Panc1 (cell line): Measurements from ENCODE around the gene ANKRD30A. TPM values are rescaled to one million over a fixed set of nuclear protein-coding genes. Genes with fewer than 3 reads are reported as not detected.

ENCODE experiments used
- ATAC-seq: fragments of 200-7000 bp; cut with Tn5 transposase; 2 replicates; pipeline ENCODE4 v1.9.1; 2020; ENCODE audit warnings: mild to moderate bottlenecking, moderate library complexity
- BruUV-seq: library from RNA; stranded (reverse); fragments of 400-500 nt; replicated peaks from 2 replicates; lab custom pipeline; 2021; lab: Mats Ljungman, UMichigan
- CTCF ChIA-PET: fragments of 300-600 bp; sonication (Branson Sonifier 250); formaldehyde crosslinking; loops from one replicate; lab custom pipeline; 2022; ENCODE audit warnings: antibody characterized with exemption; lab: Charles Lee
- POLR2A ChIA-PET: fragments of 300-600 bp; sonication (Branson Sonifier 250); formaldehyde crosslinking; loops from one replicate; lab custom pipeline; 2022; ENCODE audit warnings: antibody characterized with exemption; lab: Charles Lee
- DNase-seq: peaks from one replicate; pipeline ENCODE4 v3.0.0-alpha.2; 2010; ENCODE audit warnings: low read depth, low spot score
- H3K27ac ChIP-seq: 2 replicates; pipeline ENCODE4 v1.5.1; 2011; ENCODE audit warnings: mild to moderate bottlenecking, low read length, inconsistent platforms
- H3K27me3 ChIP-seq: fragments of 200-500 bp; sonication (Bioruptor generic); 2 replicates; pipeline ENCODE4 v1.6.0; 2014; ENCODE audit warnings: low read length, inconsistent platforms; ENCODE audit not compliant: control insufficient read depth, insufficient read depth
- H3K36me3 ChIP-seq: fragments of 200-500 bp; sonication (Bioruptor generic); 2 replicates; pipeline ENCODE4 v1.5.1; 2014; ENCODE audit warnings: inconsistent platforms, mild to moderate bottlenecking, low read length, moderate library complexity; ENCODE audit not compliant: control insufficient read depth, insufficient read depth
- H3K4me1 ChIP-seq: 2 replicates; pipeline ENCODE4 v1.5.1; 2011; ENCODE audit warnings: inconsistent platforms, mild to moderate bottlenecking, low read length, moderate library complexity; ENCODE audit not compliant: control insufficient read depth, insufficient read depth
- H3K4me3 ChIP-seq, 2 experiments: 2 replicates each; pipeline ENCODE4 v1.5.1; 2011 to 2012; ENCODE audit warnings: low read depth in 2 of 2, low read length in 2 of 2, mild to moderate bottlenecking in 2 of 2, inconsistent platforms in 1 of 2, moderate library complexity in 1 of 2
- H3K9me3 ChIP-seq: fragments of 200-500 bp; sonication (Bioruptor generic); 2 replicates; pipeline ENCODE4 v1.5.1; 2014; ENCODE audit warnings: low read depth, mild to moderate bottlenecking, inconsistent platforms, low read length, moderate library complexity; ENCODE audit not compliant: control insufficient read depth, insufficient read depth
- POLR2AphosphoS5 ChIP-seq: IDR thresholded peaks from 2 replicates; pipeline ENCODE4 v1.6.1; 2012; ENCODE audit warnings: mild to moderate bottlenecking, low read depth, low read length, moderate library complexity
- SIN3A ChIP-seq: IDR thresholded peaks from 2 replicates; pipeline ENCODE4 v1.6.1; 2012; ENCODE audit warnings: low read depth, mild to moderate bottlenecking, low read length, moderate library complexity, borderline replicate concordance; ENCODE audit not compliant: insufficient read depth
- TCF7L2 ChIP-seq: IDR thresholded peaks from 2 replicates; pipeline ENCODE4 v1.6.1; 2011; ENCODE audit warnings: mild to moderate bottlenecking, low read depth, low read length, inconsistent platforms
- in situ Hi-C: cut with HindIII; loops from 2 replicates; pipeline ENCODE4 v1.10.0; 2016; ENCODE audit warnings: low sequenced_read_pairs, low pct_unique_long_range_greater_than_20kb
- intact Hi-C: fragments of 100-400 bp; cut with micrococcal nuclease; formaldehyde crosslinking; loops from one replicate; pipeline ENCODE4 v1.10.0; 2022; ENCODE audit not compliant: unreplicated experiment
- total RNA-seq: library from RNA; stranded (reverse); gene quantifications from one replicate; pipeline ENCODE4 v1.2.1, GENCODE V29; 2021; ENCODE audit not compliant: unreplicated experiment
- TF ChIP-seq, protein P1 (sequence below): fragments of 450-650 bp; IDR thresholded peaks from 2 replicates; pipeline ENCODE4 v1.5.1; 2017; ENCODE audit warnings: mild to moderate bottlenecking
- TF ChIP-seq, protein P2 (sequence below), 2 experiments: IDR thresholded peaks; 2 replicates each; pipeline ENCODE4 v1.6.1; 2011 to 2012; ENCODE audit warnings: low read depth in 2 of 2, control low read depth in 1 of 2, low read length in 1 of 2, mild to moderate bottlenecking in 1 of 2, moderate library complexity in 1 of 2; ENCODE audit not compliant: insufficient read depth in 1 of 2

The ANKRD30A gene
- total RNA-seq, 1 experiment from 2014 or later: not detected

DNA sequence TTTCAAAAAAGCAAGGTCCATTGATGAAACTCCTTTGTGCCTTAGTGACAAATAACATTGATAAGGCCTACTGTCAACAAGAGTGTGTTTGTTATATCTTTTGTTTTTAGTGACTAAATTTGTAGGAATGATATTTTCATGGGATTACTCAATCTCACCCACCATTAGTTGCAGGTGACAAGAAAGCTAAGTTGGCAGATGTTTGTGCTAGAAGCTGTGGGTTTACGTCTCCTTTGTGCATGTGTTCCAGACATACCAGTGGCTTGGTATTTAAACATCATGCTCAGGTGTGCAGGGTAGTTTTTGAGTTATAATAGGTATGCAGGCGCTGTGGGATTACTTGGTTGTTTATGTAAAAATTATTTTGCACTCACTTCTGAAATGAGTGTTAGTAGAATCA, 178.6 kb downstream of the ANKRD30A start:
- ChIA-PET POLR2A (no interaction called here), CTCF (no interaction called here)
- Histone ChIP-seq H3K27me3 (no peaks in the 10 kb centered on the region), H3K4me3 (no peak overlapping the region), H3K4me1 (no peaks in the 10 kb centered on the region), H3K27ac (no peak overlapping the region), H3K9me3 (no peaks in the 10 kb centered on the region), H3K36me3 (no peaks in the 10 kb centered on the region)
- no TSS peak for BruUV-seq
- DNase-seq (no peak), ATAC-seq (no peak)
- TF ChIP-seq SIN3A (no peak), TCF7L2 (no peak), POLR2AphosphoS5 (no peak)
- TF ChIP-seq, protein P1, sequence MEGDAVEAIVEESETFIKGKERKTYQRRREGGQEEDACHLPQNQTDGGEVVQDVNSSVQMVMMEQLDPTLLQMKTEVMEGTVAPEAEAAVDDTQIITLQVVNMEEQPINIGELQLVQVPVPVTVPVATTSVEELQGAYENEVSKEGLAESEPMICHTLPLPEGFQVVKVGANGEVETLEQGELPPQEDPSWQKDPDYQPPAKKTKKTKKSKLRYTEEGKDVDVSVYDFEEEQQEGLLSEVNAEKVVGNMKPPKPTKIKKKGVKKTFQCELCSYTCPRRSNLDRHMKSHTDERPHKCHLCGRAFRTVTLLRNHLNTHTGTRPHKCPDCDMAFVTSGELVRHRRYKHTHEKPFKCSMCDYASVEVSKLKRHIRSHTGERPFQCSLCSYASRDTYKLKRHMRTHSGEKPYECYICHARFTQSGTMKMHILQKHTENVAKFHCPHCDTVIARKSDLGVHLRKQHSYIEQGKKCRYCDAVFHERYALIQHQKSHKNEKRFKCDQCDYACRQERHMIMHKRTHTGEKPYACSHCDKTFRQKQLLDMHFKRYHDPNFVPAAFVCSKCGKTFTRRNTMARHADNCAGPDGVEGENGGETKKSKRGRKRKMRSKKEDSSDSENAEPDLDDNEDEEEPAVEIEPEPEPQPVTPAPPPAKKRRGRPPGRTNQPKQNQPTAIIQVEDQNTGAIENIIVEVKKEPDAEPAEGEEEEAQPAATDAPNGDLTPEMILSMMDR: no peak
- TF ChIP-seq, protein P2, sequence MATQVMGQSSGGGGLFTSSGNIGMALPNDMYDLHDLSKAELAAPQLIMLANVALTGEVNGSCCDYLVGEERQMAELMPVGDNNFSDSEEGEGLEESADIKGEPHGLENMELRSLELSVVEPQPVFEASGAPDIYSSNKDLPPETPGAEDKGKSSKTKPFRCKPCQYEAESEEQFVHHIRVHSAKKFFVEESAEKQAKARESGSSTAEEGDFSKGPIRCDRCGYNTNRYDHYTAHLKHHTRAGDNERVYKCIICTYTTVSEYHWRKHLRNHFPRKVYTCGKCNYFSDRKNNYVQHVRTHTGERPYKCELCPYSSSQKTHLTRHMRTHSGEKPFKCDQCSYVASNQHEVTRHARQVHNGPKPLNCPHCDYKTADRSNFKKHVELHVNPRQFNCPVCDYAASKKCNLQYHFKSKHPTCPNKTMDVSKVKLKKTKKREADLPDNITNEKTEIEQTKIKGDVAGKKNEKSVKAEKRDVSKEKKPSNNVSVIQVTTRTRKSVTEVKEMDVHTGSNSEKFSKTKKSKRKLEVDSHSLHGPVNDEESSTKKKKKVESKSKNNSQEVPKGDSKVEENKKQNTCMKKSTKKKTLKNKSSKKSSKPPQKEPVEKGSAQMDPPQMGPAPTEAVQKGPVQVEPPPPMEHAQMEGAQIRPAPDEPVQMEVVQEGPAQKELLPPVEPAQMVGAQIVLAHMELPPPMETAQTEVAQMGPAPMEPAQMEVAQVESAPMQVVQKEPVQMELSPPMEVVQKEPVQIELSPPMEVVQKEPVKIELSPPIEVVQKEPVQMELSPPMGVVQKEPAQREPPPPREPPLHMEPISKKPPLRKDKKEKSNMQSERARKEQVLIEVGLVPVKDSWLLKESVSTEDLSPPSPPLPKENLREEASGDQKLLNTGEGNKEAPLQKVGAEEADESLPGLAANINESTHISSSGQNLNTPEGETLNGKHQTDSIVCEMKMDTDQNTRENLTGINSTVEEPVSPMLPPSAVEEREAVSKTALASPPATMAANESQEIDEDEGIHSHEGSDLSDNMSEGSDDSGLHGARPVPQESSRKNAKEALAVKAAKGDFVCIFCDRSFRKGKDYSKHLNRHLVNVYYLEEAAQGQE (IDR thresholded peaks at IDR 0.05; ENCODE audit: insufficient read depth in 1 of 2, low read depth in 2 of 2, low read length in 1 of 2): no peak
- in situ Hi-C loops (no loop called here), intact Hi-C loops (no loop called here)

DNA sequence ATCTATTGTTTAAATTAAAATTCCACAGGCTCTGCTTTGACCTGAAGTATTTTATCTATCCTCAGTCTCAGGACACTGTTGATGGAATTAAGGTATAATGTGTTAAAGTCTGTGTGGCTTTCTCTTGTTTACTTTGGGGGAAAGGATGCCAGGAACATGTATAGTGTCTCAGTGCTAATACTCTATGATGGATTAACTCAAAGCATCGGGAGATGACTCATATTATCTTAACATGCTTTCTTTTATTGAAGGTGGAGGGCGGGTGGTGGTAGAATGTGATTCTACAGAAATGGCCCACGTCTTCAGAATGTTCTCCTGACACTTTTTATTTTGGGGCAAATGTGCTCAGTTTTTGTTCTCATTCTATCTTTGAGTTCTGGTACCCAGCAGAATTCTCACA, 189.0 kb downstream of the ANKRD30A start:
- in situ Hi-C loops (no loop called here), intact Hi-C loops (no loop called here)
- Histone ChIP-seq H3K36me3 (no peaks in the 10 kb centered on the region), H3K9me3 (no peaks in the 10 kb centered on the region), H3K4me3 (no peak overlapping the region), H3K27me3 (no peaks in the 10 kb centered on the region), H3K27ac (no peak overlapping the region), H3K4me1 (no peaks in the 10 kb centered on the region)
- BruUV-seq: no TSS peak
- ChIA-PET CTCF (no interaction called here), POLR2A (no interaction called here)
- ATAC-seq (no peak), DNase-seq (no peak)
- no peak for TF ChIP-seq SIN3A
- no peak for TF ChIP-seq POLR2AphosphoS5
- TF ChIP-seq, protein P2 (IDR thresholded peaks at IDR 0.05; ENCODE audit: insufficient read depth in 1 of 2, low read depth in 2 of 2, low read length in 1 of 2): no peak
- TF ChIP-seq, protein P1: no peak
- no peak for TF ChIP-seq TCF7L2
